HEK293 (cell line): ENCODE measurements around the gene ASIC1.

Experiments used
- ELK4 ChIP-seq: IDR thresholded peaks from 2 replicates; pipeline ENCODE4 v1.6.1; 2011; ENCODE audit warnings: mild to moderate bottlenecking, low read depth, low read length, borderline replicate concordance
- FEZF1 ChIP-seq: fragments of 450-650 bp; formaldehyde crosslinking; IDR thresholded peaks from 2 replicates; pipeline ENCODE4 v1.5.1; 2016; ENCODE audit warnings: missing biosample characterization, missing genetic modification characterization
- GFI1B ChIP-seq: fragments of 450-650 bp; formaldehyde crosslinking; IDR thresholded peaks from 2 replicates; pipeline ENCODE4 v1.5.1; 2016; ENCODE audit warnings: missing biosample characterization, missing genetic modification characterization
- GLI4 ChIP-seq: fragments of 450-650 bp; formaldehyde crosslinking; IDR thresholded peaks from 2 replicates; pipeline ENCODE4 v1.5.1; 2016; ENCODE audit warnings: missing biosample characterization, missing genetic modification characterization
- GLIS1 ChIP-seq: fragments of 450-650 bp; formaldehyde crosslinking; IDR thresholded peaks from 2 replicates; pipeline ENCODE4 v1.5.1; 2016; ENCODE audit warnings: missing biosample characterization, missing genetic modification characterization
- HOXD13 ChIP-seq: sonication (generic); formaldehyde crosslinking; IDR thresholded peaks from 2 replicates; pipeline ENCODE4 v1.8.0; 2022; ENCODE audit warnings: missing genetic modification reagents, borderline replicate concordance
- KLF1 ChIP-seq: fragments of 450-650 bp; formaldehyde crosslinking; IDR thresholded peaks from 2 replicates; pipeline ENCODE4 v1.5.1; 2016; ENCODE audit warnings: missing biosample characterization, missing genetic modification characterization
- KLF10 ChIP-seq: fragments of 450-650 bp; IDR thresholded peaks from 2 replicates; pipeline ENCODE4 v1.5.1; 2018; ENCODE audit warnings: missing biosample characterization, mild to moderate bottlenecking, missing genetic modification characterization
- PBX3 ChIP-seq: sonication (generic); formaldehyde crosslinking; IDR thresholded peaks from 2 replicates; pipeline ENCODE4 v1.8.1; 2022; ENCODE audit warnings: mild to moderate bottlenecking, moderate library complexity, missing genetic modification reagents
- SP3 ChIP-seq: fragments of 450-650 bp; formaldehyde crosslinking; IDR thresholded peaks from 2 replicates; pipeline ENCODE4 v1.5.1; 2016; ENCODE audit warnings: missing biosample characterization, missing genetic modification characterization
- ZBTB26 ChIP-seq: fragments of 450-650 bp; formaldehyde crosslinking; optimal IDR thresholded peaks from 2 replicates; pipeline ENCODE3; 2016; ENCODE audit warnings: missing biosample characterization, mild to moderate bottlenecking, missing genetic modification characterization
- ZEB2 ChIP-seq: fragments of 450-650 bp; formaldehyde crosslinking; IDR thresholded peaks from 2 replicates; pipeline ENCODE4 v1.5.1; 2016; ENCODE audit warnings: missing biosample characterization, missing genetic modification characterization
- ZNF10 ChIP-seq: fragments of 450-650 bp; formaldehyde crosslinking; IDR thresholded peaks from 2 replicates; pipeline ENCODE4 v1.5.1; 2017; ENCODE audit warnings: missing biosample characterization, missing genetic modification characterization
- ZNF16 ChIP-seq: fragments of 450-650 bp; formaldehyde crosslinking; IDR thresholded peaks from 2 replicates; pipeline ENCODE4 v1.5.1; 2016; ENCODE audit warnings: low read depth, missing biosample characterization, missing genetic modification characterization
- ZNF175 ChIP-seq: fragments of 450-650 bp; formaldehyde crosslinking; IDR thresholded peaks from 2 replicates; pipeline ENCODE4 v1.5.1; 2016; ENCODE audit warnings: missing biosample characterization, missing genetic modification characterization
- ZNF2 ChIP-seq: fragments of 450-650 bp; formaldehyde crosslinking; IDR thresholded peaks from 2 replicates; pipeline ENCODE4 v1.5.1; 2016; ENCODE audit warnings: missing biosample characterization, missing genetic modification characterization
- ZNF266 ChIP-seq: fragments of 450-650 bp; formaldehyde crosslinking; IDR thresholded peaks from 2 replicates; pipeline ENCODE4 v1.5.1; 2016; ENCODE audit warnings: missing biosample characterization, missing genetic modification characterization, low read depth
- ZNF391 ChIP-seq: fragments of 450-650 bp; formaldehyde crosslinking; IDR thresholded peaks from 2 replicates; pipeline ENCODE4 v1.5.1; 2016; ENCODE audit warnings: low read depth, missing biosample characterization, missing genetic modification characterization, borderline replicate concordance
- ZNF449 ChIP-seq: fragments of 450-650 bp; formaldehyde crosslinking; IDR thresholded peaks from 2 replicates; pipeline ENCODE4 v1.5.1; 2017; ENCODE audit warnings: missing biosample characterization, mild to moderate bottlenecking, missing genetic modification characterization, moderate library complexity
- ZNF544 ChIP-seq: fragments of 450-650 bp; formaldehyde crosslinking; IDR thresholded peaks from 2 replicates; pipeline ENCODE4 v1.5.0; 2017; ENCODE audit warnings: missing biosample characterization, missing genetic modification characterization
- ZNF549 ChIP-seq: fragments of 450-650 bp; IDR thresholded peaks from 2 replicates; pipeline ENCODE4 v1.5.1; 2018; ENCODE audit warnings: missing biosample characterization, missing genetic modification characterization, mild to moderate bottlenecking, inconsistent platforms, moderate library complexity
- ZNF621 ChIP-seq: fragments of 450-650 bp; formaldehyde crosslinking; IDR thresholded peaks from 2 replicates; pipeline ENCODE4 v1.5.1; 2017; ENCODE audit warnings: missing biosample characterization, missing genetic modification characterization
- ZNF654 ChIP-seq: fragments of 450-650 bp; formaldehyde crosslinking; IDR thresholded peaks from 2 replicates; pipeline ENCODE4 v1.5.1; 2016; ENCODE audit warnings: low read depth, missing biosample characterization, missing genetic modification characterization
- ZNF664 ChIP-seq: fragments of 450-650 bp; formaldehyde crosslinking; IDR thresholded peaks from 2 replicates; pipeline ENCODE4 v1.5.1; 2016; ENCODE audit warnings: missing biosample characterization, missing genetic modification characterization
- ZNF670 ChIP-seq: fragments of 450-650 bp; formaldehyde crosslinking; IDR thresholded peaks from 2 replicates; pipeline ENCODE4 v1.5.1; 2016; ENCODE audit warnings: missing biosample characterization, missing genetic modification characterization, low read depth
- ZNF701 ChIP-seq: fragments of 450-650 bp; formaldehyde crosslinking; IDR thresholded peaks from 2 replicates; pipeline ENCODE4 v1.5.1; 2016; ENCODE audit warnings: missing biosample characterization, missing genetic modification characterization
- ZNF747 ChIP-seq: fragments of 450-650 bp; formaldehyde crosslinking; IDR thresholded peaks from 2 replicates; pipeline ENCODE4 v1.5.1; 2016; ENCODE audit warnings: missing biosample characterization, missing genetic modification characterization
- ZNF785 ChIP-seq: fragments of 450-650 bp; formaldehyde crosslinking; IDR thresholded peaks from 2 replicates; pipeline ENCODE4 v1.5.1; 2016; ENCODE audit warnings: missing biosample characterization, missing genetic modification characterization
- ZSCAN23 ChIP-seq: fragments of 450-650 bp; formaldehyde crosslinking; IDR thresholded peaks from 2 replicates; pipeline ENCODE4 v1.5.1; 2016; ENCODE audit warnings: missing biosample characterization, missing genetic modification characterization
- TF ChIP-seq, protein P1 (sequence below): fragments of 450-650 bp; formaldehyde crosslinking; conservative IDR thresholded peaks from 2 replicates; pipeline ENCODE4 v1.5.1; 2016; ENCODE audit warnings: low read depth, missing biosample characterization, missing genetic modification characterization
- TF ChIP-seq, protein P2 (sequence below): fragments of 450-650 bp; formaldehyde crosslinking; IDR thresholded peaks from 2 replicates; pipeline ENCODE4 v1.5.0; 2017; ENCODE audit warnings: missing biosample characterization, missing genetic modification characterization, borderline replicate concordance

ASIC1 gene

DNA sequence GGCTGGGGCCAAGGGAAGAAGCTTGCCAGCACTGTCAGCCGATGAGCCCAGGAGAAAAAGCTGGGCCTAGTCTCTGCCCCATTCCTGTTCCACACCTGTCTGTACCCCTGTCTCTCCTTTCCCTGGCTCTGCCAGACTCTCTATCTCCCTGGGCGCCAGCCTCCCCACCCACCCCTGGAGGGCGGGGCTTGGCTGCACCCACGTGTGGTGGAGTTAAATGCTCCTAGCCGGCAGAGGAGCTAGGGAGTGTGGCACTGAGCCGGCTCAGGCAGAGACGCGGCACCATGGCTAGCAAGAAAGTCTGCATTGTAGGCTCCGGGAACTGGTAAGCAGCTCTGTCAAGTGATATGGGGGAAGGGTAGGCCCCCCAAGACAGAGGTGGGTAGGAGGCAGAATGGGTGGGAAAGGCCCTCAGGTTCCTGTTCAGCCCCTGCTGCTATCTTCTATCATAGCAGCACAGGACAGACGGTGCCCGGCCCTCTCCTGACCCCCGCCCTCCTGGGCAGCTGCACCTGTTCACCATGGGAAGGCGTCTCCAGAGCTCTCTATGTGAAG, 46.4 kb downstream of the ASIC1 start, which contains the start of gene GPD1 (continued):
- TF ChIP-seq GLIS1 (tag by site-specific recombination): peak; percentile 41; the same call in 1 of the 2 replicates
- TF ChIP-seq FEZF1: no peak
- TF ChIP-seq ZNF701 (tag by site-specific recombination): no peak
- no peak for TF ChIP-seq GFI1B (tag by site-specific recombination)
- TF ChIP-seq ZNF175 (tag by site-specific recombination): no peak
- no peak for TF ChIP-seq ZNF670 (tag by site-specific recombination)
- TF ChIP-seq ZNF621 (tag by site-specific recombination): no peak
- TF ChIP-seq ZNF266 (tag by site-specific recombination): no peak
- no peak for TF ChIP-seq ZNF654
- no peak for TF ChIP-seq ELK4
- peak; percentile 52 for TF ChIP-seq SP3 (tag by site-specific recombination)
- no peak for TF ChIP-seq ZNF391 (tag by site-specific recombination)
- no peak for TF ChIP-seq ZBTB26 (tag by site-specific recombination)
- no peak for TF ChIP-seq ZNF16 (tag by site-specific recombination)
- no peak for TF ChIP-seq PBX3 (CRISPR knock-in tag)
- no peak for TF ChIP-seq GLI4
- no peak for TF ChIP-seq ZNF747 (tag by site-specific recombination)
- no peak for TF ChIP-seq ZNF10 (tag by site-specific recombination)
- no peak for TF ChIP-seq ZNF664 (tag by site-specific recombination)
- TF ChIP-seq ZNF785 (tag by site-specific recombination): no peak
- no peak for TF ChIP-seq ZEB2 (tag by site-specific recombination)
- no peak for TF ChIP-seq KLF10 (tag by site-specific recombination)
- TF ChIP-seq, protein P1, sequence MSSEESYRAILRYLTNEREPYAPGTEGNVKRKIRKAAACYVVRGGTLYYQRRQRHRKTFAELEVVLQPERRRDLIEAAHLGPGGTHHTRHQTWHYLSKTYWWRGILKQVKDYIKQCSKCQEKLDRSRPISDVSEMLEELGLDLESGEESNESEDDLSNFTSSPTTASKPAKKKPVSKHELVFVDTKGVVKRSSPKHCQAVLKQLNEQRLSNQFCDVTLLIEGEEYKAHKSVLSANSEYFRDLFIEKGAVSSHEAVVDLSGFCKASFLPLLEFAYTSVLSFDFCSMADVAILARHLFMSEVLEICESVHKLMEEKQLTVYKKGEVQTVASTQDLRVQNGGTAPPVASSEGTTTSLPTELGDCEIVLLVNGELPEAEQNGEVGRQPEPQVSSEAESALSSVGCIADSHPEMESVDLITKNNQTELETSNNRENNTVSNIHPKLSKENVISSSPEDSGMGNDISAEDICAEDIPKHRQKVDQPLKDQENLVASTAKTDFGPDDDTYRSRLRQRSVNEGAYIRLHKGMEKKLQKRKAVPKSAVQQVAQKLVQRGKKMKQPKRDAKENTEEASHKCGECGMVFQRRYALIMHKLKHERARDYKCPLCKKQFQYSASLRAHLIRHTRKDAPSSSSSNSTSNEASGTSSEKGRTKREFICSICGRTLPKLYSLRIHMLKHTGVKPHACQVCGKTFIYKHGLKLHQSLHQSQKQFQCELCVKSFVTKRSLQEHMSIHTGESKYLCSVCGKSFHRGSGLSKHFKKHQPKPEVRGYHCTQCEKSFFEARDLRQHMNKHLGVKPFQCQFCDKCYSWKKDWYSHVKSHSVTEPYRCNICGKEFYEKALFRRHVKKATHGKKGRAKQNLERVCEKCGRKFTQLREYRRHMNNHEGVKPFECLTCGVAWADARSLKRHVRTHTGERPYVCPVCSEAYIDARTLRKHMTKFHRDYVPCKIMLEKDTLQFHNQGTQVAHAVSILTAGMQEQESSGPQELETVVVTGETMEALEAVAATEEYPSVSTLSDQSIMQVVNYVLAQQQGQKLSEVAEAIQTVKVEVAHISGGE (tag by site-specific recombination): no peak
- no peak for TF ChIP-seq ZSCAN23 (tag by site-specific recombination)
- TF ChIP-seq, protein P2, sequence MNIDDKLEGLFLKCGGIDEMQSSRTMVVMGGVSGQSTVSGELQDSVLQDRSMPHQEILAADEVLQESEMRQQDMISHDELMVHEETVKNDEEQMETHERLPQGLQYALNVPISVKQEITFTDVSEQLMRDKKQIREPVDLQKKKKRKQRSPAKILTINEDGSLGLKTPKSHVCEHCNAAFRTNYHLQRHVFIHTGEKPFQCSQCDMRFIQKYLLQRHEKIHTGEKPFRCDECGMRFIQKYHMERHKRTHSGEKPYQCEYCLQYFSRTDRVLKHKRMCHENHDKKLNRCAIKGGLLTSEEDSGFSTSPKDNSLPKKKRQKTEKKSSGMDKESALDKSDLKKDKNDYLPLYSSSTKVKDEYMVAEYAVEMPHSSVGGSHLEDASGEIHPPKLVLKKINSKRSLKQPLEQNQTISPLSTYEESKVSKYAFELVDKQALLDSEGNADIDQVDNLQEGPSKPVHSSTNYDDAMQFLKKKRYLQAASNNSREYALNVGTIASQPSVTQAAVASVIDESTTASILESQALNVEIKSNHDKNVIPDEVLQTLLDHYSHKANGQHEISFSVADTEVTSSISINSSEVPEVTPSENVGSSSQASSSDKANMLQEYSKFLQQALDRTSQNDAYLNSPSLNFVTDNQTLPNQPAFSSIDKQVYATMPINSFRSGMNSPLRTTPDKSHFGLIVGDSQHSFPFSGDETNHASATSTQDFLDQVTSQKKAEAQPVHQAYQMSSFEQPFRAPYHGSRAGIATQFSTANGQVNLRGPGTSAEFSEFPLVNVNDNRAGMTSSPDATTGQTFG (tag by site-specific recombination): no peak
- TF ChIP-seq ZNF549 (tag by site-specific recombination): no peak
- TF ChIP-seq KLF1: peak; percentile 33; the same call in 1 of the 2 replicates
- TF ChIP-seq ZNF544: no peak
- TF ChIP-seq HOXD13 (CRISPR knock-in tag): no peak
- no peak for TF ChIP-seq ZNF2 (tag by site-specific recombination)
- no peak for TF ChIP-seq ZNF449 (tag by site-specific recombination)
